Measurements from ENCODE around the gene TGM5.

TGM5 gene

DNA sequence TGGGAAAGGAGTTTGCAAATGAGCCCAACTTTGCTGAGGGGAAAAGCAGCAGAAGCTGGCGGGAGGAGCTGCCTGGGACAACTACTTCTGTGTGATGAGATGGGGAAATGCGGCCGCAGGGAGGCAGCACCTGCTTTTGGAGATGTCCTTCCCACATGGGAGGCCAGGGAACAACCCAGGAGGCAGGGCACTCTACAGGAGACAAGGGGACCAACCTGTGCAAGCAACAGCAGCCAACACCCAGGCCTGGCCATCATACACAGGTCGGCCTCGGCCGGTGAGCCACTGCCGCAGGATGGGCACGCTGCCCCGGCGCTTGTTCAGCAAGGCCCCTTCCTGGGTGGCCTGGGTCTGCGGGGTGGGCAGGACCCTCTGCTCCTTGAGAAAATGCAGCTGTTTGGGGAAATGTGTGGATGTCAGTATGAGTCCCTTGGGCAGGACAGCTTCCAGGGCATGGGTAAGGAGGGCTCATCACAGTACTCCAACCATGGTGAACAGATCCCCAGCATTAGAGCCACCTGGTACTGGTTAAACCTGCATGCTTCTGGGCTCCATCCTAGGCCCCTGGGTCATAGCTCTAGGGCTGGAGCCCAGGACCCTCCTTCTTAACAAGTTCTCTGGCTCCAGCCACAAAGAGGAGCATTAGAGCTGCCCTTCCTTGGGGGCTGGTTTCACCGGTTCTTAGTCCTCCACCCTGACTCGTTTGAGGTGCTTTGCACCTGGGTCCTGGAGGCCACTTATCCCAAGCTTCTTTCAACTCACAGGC is 57.5 kb downstream of the TGM5 start:
- no peak overlapping the region for H2BK12ac ChIP-seq (ENCODE audit: low read length in 2 of 2)
- H3K4ac ChIP-seq (ENCODE audit: low read depth in 1 of 2, low read length in 2 of 2): no peak overlapping the region
- H3K9me3 ChIP-seq (ENCODE audit: control insufficient read depth, low read length): no peaks in the 10 kb centered on the region
- peaks cover 69 to 82% of the 10 kb centered on the region in 2 experiments for H3K27me3 ChIP-seq (ENCODE audit: control insufficient read depth in 1 of 2, insufficient read depth in 1 of 2, low read length in 2 of 2)
- no peak overlapping the region for H3K14ac ChIP-seq (ENCODE audit: low read length in 2 of 2)
- peak overlapping the region; percentile 5 for H4K8ac ChIP-seq (ENCODE audit: low read length)
- H2BK5ac ChIP-seq (ENCODE audit: low read depth, low read length, poor library complexity, severe bottlenecking): no peak overlapping the region
- H3K9ac ChIP-seq (ENCODE audit: low read length): no peak overlapping the region
- H2BK120ac ChIP-seq (ENCODE audit: low read depth, low read length): no peak overlapping the region
- no peak overlapping the region for H3K27ac ChIP-seq (ENCODE audit: low read length, poor library complexity, severe bottlenecking)
- H3K23ac ChIP-seq (ENCODE audit: low read length in 2 of 2): no peak overlapping the region
- H2BK15ac ChIP-seq (ENCODE audit: low read depth, poor library complexity, severe bottlenecking): no peak overlapping the region
- 82% methylated on average over 12 of the region's 13 CpGs for WGBS
- H3K4me2 ChIP-seq (ENCODE audit: low read length, poor library complexity, severe bottlenecking): no peak overlapping the region
- no peaks in the 10 kb centered on the region for H3K79me1 ChIP-seq (replicated peaks; ENCODE audit: low read length, poor library complexity, severe bottlenecking)
- DNase-seq: no peak
- no peak overlapping the region for H2AK5ac ChIP-seq (ENCODE audit: low read length, severe bottlenecking)
- H3K4me1 ChIP-seq (ENCODE audit: control insufficient read depth, insufficient read depth, low read depth, low read length): peaks cover under 1% of the 10 kb centered on the region
- H2AFZ ChIP-seq (ENCODE audit: low read depth, low read length): no peak overlapping the region
- no peak overlapping the region for H3K18ac ChIP-seq (ENCODE audit: low read depth in 1 of 2, low read length in 2 of 2)
- H3K36me3 ChIP-seq (ENCODE audit: control insufficient read depth in 1 of 2, insufficient read depth in 2 of 2, low read depth in 1 of 2, low read length in 2 of 2): no peaks in the 10 kb centered on the region
- H3K4me3 ChIP-seq (ENCODE audit: insufficient read depth in 1 of 2, low read depth in 1 of 2, low read length in 2 of 2): no peak overlapping the region
- H4K91ac ChIP-seq (ENCODE audit: low read length): no peak overlapping the region

DNA sequence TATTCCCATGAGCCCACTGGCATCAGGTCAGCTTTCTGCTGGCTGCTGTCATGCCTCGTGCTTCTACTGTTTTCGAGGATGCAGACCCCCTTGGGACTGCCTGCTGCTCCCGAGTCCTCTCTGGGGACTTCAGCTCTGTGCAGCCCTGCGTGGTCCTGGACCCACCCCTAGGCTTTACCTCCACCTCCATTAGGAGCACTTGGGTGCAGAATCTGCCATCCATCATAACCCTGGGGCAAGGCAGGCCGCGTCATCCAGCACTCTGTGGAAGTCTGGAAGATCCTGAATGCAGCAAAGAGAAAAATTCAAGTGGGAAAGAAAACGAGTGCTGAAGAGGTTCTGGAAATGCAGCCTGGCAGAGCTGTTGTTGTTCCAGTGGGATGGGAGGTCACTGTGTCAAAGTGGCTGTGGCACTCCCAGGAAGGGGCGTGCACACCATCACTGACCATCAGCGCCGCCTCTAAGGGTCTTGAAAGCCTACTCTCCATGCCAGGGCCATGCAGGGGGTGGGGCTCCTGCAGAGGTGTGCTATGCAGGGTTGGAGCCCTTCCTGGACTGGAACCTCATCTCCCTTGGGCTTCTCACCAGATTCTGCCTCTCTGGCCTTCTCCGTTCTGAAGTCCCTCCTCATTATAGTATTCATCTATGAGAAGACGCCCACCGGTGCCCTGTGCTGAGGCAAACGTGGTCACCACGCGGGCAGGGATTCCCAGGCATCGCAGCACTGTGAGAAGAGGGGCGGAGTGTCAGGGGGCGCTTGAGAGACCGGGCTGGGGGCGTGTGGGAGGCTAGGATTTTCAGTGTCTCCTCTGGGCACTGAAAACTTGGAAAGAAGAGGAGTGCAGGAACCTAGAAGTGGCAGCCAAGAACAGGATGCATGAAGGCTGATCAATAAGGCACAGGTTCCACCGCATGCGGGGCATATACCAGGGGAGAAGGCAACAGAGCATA is 58.4 kb downstream of the TGM5 start:
- H3K23ac ChIP-seq (ENCODE audit: low read length in 2 of 2): peak overlapping the region in 1 of 2 experiments; percentile 67
- no peak overlapping the region for H3K14ac ChIP-seq (ENCODE audit: low read length in 2 of 2)
- H3K79me1 ChIP-seq (replicated peaks; ENCODE audit: low read length, poor library complexity, severe bottlenecking): no peaks in the 10 kb centered on the region
- no peak for DNase-seq
- no peak overlapping the region for H3K27ac ChIP-seq (ENCODE audit: low read length, poor library complexity, severe bottlenecking)
- H2BK12ac ChIP-seq (ENCODE audit: low read length in 2 of 2): no peak overlapping the region
- H3K36me3 ChIP-seq (ENCODE audit: control insufficient read depth in 1 of 2, insufficient read depth in 2 of 2, low read depth in 1 of 2, low read length in 2 of 2): no peaks in the 10 kb centered on the region
- no peak overlapping the region for H2AFZ ChIP-seq (ENCODE audit: low read depth, low read length)
- no peak overlapping the region for H3K9ac ChIP-seq (ENCODE audit: low read length)
- no peaks in the 10 kb centered on the region for H3K9me3 ChIP-seq (ENCODE audit: control insufficient read depth, low read length)
- H3K4me3 ChIP-seq (ENCODE audit: insufficient read depth in 1 of 2, low read depth in 1 of 2, low read length in 2 of 2): no peak overlapping the region
- WGBS: 79% methylated on average over 22 of the region's 23 CpGs
- no peak overlapping the region for H2BK15ac ChIP-seq (ENCODE audit: low read depth, poor library complexity, severe bottlenecking)
- H3K4ac ChIP-seq (ENCODE audit: low read depth in 1 of 2, low read length in 2 of 2): no peak overlapping the region
- H3K27me3 ChIP-seq (ENCODE audit: control insufficient read depth in 1 of 2, insufficient read depth in 1 of 2, low read length in 2 of 2): peaks cover 61 to 73% of the 10 kb centered on the region in 2 experiments
- no peak overlapping the region for H2AK5ac ChIP-seq (ENCODE audit: low read length, severe bottlenecking)
- no peak overlapping the region for H2BK5ac ChIP-seq (ENCODE audit: low read depth, low read length, poor library complexity, severe bottlenecking)
- no peak overlapping the region for H4K91ac ChIP-seq (ENCODE audit: low read length)
- no peak overlapping the region for H2BK120ac ChIP-seq (ENCODE audit: low read depth, low read length)
- H3K4me2 ChIP-seq (ENCODE audit: low read length, poor library complexity, severe bottlenecking): no peak overlapping the region
- no peak overlapping the region for H3K18ac ChIP-seq (ENCODE audit: low read depth in 1 of 2, low read length in 2 of 2)
- H3K4me1 ChIP-seq (ENCODE audit: control insufficient read depth, insufficient read depth, low read depth, low read length): peaks cover 4% of the 10 kb centered on the region
- H4K8ac ChIP-seq (ENCODE audit: low read length): no peak overlapping the region

DNA sequence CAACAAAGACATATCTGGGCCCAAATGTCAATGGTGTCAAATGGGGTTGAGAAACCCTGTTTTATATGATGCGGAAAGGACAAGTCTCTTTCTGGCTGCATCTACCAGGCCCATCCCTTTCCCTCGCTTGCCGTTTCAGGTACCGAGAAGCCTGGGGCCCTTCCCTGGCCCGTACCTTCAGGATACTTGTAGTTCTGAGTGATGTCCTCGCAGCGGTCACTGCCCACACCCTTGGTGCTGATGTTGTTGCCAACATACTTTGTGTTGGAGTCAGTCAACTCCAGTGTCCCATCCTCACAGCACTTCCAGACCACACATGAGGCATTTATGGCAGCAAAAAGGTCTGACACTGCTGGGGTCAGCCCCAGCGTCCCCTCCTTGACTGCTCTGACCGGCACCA is 59.7 kb downstream of the TGM5 start:
- Histone ChIP-seq H4K91ac (ENCODE audit: low read length) (no peak overlapping the region), H2BK5ac (ENCODE audit: low read depth, low read length, poor library complexity, severe bottlenecking) (no peak overlapping the region), H3K4me2 (ENCODE audit: low read length, poor library complexity, severe bottlenecking) (no peak overlapping the region), H2BK120ac (ENCODE audit: low read depth, low read length) (no peak overlapping the region), H3K4me1 (ENCODE audit: control insufficient read depth, insufficient read depth, low read depth, low read length) (peaks cover 4% of the 10 kb centered on the region), H3K18ac (ENCODE audit: low read depth in 1 of 2, low read length in 2 of 2) (no peak overlapping the region), H3K9me3 (ENCODE audit: control insufficient read depth, low read length) (no peaks in the 10 kb centered on the region), H3K14ac (ENCODE audit: low read length in 2 of 2) (no peak overlapping the region), H2AFZ (ENCODE audit: low read depth, low read length) (no peak overlapping the region), H4K8ac (ENCODE audit: low read length) (no peak overlapping the region), H3K4me3 (ENCODE audit: insufficient read depth in 1 of 2, low read depth in 1 of 2, low read length in 2 of 2) (no peak overlapping the region), H2AK5ac (ENCODE audit: low read length, severe bottlenecking) (no peak overlapping the region), H3K4ac (ENCODE audit: low read depth in 1 of 2, low read length in 2 of 2) (no peak overlapping the region), H2BK15ac (ENCODE audit: low read depth, poor library complexity, severe bottlenecking) (no peak overlapping the region), H3K27me3 (ENCODE audit: control insufficient read depth in 1 of 2, insufficient read depth in 1 of 2, low read length in 2 of 2) (peaks cover 53 to 64% of the 10 kb centered on the region in 2 experiments), H3K36me3 (ENCODE audit: control insufficient read depth in 1 of 2, insufficient read depth in 2 of 2, low read depth in 1 of 2, low read length in 2 of 2) (no peaks in the 10 kb centered on the region), H2BK12ac (ENCODE audit: low read length in 2 of 2) (no peak overlapping the region), H3K9ac (ENCODE audit: low read length) (no peak overlapping the region), H3K79me1 (replicated peaks; ENCODE audit: low read length, poor library complexity, severe bottlenecking) (no peaks in the 10 kb centered on the region), H3K23ac (ENCODE audit: low read length in 2 of 2) (peak overlapping the region in 1 of 2 experiments; percentile 77), H3K27ac (ENCODE audit: low read length, poor library complexity, severe bottlenecking) (no peak overlapping the region)
- WGBS: 85% methylated on average over 9 of the region's 9 CpGs
- DNase-seq: no peak

DNA sequence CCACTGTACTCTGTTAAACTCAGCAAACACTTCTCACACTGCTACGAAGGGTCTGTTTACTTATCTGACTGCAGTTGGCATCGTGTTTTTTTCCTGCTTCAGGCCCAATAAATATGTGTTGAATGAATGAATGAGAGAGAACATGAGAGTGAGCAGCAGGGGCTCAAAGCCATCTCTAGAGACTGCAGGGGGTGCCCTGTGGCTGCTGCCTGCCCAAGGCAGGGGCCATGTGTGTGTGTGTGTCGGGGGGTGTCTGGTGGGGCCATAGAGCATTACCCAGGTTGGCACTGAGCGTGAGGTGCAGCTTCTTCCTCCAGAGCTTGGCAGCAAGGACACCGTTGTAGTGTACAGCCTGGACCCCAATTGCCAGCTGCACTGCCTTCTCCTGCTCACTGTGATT is 60.7 kb downstream of the TGM5 start:
- Histone ChIP-seq H3K23ac (ENCODE audit: low read length in 2 of 2) (peak overlapping the region in 1 of 2 experiments; percentile 14), H2BK5ac (ENCODE audit: low read depth, low read length, poor library complexity, severe bottlenecking) (no peak overlapping the region), H3K4me3 (ENCODE audit: insufficient read depth in 1 of 2, low read depth in 1 of 2, low read length in 2 of 2) (no peak overlapping the region), H3K27me3 (ENCODE audit: control insufficient read depth in 1 of 2, insufficient read depth in 1 of 2, low read length in 2 of 2) (peaks cover 53 to 58% of the 10 kb centered on the region in 2 experiments), H4K8ac (ENCODE audit: low read length) (no peak overlapping the region), H3K14ac (ENCODE audit: low read length in 2 of 2) (no peak overlapping the region), H2AFZ (ENCODE audit: low read depth, low read length) (no peak overlapping the region), H3K79me1 (replicated peaks; ENCODE audit: low read length, poor library complexity, severe bottlenecking) (no peaks in the 10 kb centered on the region), H3K27ac (ENCODE audit: low read length, poor library complexity, severe bottlenecking) (no peak overlapping the region), H2BK12ac (ENCODE audit: low read length in 2 of 2) (no peak overlapping the region), H4K91ac (ENCODE audit: low read length) (no peak overlapping the region), H3K36me3 (ENCODE audit: control insufficient read depth in 1 of 2, insufficient read depth in 2 of 2, low read depth in 1 of 2, low read length in 2 of 2) (no peaks in the 10 kb centered on the region), H2BK120ac (ENCODE audit: low read depth, low read length) (no peak overlapping the region), H3K4me1 (ENCODE audit: control insufficient read depth, insufficient read depth, low read depth, low read length) (peaks cover 4% of the 10 kb centered on the region), H3K9ac (ENCODE audit: low read length) (no peak overlapping the region), H2AK5ac (ENCODE audit: low read length, severe bottlenecking) (no peak overlapping the region), H3K4me2 (ENCODE audit: low read length, poor library complexity, severe bottlenecking) (no peak overlapping the region), H3K4ac (ENCODE audit: low read depth in 1 of 2, low read length in 2 of 2) (no peak overlapping the region), H3K18ac (ENCODE audit: low read depth in 1 of 2, low read length in 2 of 2) (no peak overlapping the region), H3K9me3 (ENCODE audit: control insufficient read depth, low read length) (no peaks in the 10 kb centered on the region), H2BK15ac (ENCODE audit: low read depth, poor library complexity, severe bottlenecking) (no peak overlapping the region)
- DNase-seq: no peak
- WGBS: 72% methylated on average over 5 of the region's 5 CpGs
